Hair follicle dermal papilla cell (primary cell): Measurements from ENCODE around the gene AQP9. TPM values are rescaled to one million over a fixed set of nuclear protein-coding genes. Genes with fewer than 3 reads are reported as not detected.

Source experiments
- small RNA-seq: library from RNA; depleted of rRNA; stranded (forward); fragments of <200 nt; gene quantifications from one replicate; pipeline ENCODE3, GENCODE V24; 2012
- total RNA-seq: library from RNA; depleted of rRNA; stranded (reverse); fragments of >200 nt; gene quantifications from 2 replicates; pipeline ENCODE4 v1.2.3, GENCODE V29; 2012

AQP9 gene
- 2.8 and 3.6 TPM in 2 replicates for total RNA-seq

GRCh38 chr15:58138106-58138505, at the start of gene AQP9:
Gene AQP9, plus strand, starts transcription at chr15:58138381. Its CDS starts 185 bp downstream, at chr15:58138566.

Small RNA genes lying within 50 kb of the gene (small RNA-seq; reads per million reads assigned to genes)
- not detected for gene MTCO3P23

Other genes with a start within 250 kb of the AQP9 start
- gene ALDH1A2, start 72.7 kb upstream of the AQP9 start, total RNA-seq, result 1.1 and 1.2 TPM in 2 replicates